Epidermal melanocyte (primary cell): ENCODE data around the gene CDADC1.

Source experiments
- DNase-seq: peaks from one replicate; pipeline ENCODE4 v3.0.0; 2011; ENCODE audit warnings: low spot score; ENCODE audit not compliant: insufficient read length

Gene CDADC1

GRCh38 chr13:49247643-49248621, at the start of gene CDADC1:
TSS of gene CDADC1 (plus strand) at chr13:49247925. CDS start at chr13:49248038, 113 bp downstream.
- peak; percentile 94 for DNase-seq

GRCh38 chr13:49206641-49207040, 41.1 kb upstream of the CDADC1 start:
- DNase-seq, result no peak

DNA sequence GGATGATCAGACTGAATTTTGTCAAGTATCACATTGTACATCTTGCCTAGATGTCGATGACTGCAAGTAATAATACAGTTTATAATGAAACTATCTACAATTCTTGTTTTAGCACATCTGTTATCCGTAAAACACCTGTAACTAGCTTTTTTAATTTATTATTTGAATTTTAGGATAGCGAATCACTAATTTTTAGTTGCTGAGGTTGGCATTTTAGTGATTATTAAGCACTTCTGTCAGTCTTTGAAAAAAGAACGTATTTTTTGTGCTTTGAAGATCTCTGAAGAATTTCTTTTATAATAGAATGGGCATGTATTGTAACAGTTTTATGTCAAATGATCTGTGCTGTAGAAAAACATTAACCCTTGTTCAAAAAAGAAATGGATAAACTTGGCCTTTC, 39.1 kb upstream of the CDADC1 start:
- DNase-seq, result no peak

DNA sequence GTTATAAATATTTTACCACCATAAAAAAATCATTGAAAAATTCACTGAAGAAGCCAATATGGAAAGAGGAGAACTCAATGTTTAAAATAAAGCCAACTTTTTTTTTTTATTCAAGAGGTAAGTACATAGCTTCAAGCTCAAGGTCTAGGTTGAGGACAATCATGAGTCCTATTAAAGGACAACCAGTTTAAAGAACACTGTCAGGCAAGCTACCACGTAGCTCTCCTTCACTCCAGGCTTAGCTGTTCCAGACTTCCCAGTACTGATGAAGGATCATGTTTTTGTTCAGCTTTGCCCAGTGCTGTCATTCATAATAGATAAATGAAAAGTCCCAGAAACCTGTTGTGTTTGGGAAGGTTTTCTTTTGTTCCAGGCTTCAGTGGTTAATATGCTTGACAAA, 37.6 kb upstream of the CDADC1 start:
- no peak for DNase-seq

- no peak for DNase-seq
These were observed 37.1 kb upstream of the CDADC1 start for GRCh38 chr13:49210669-49211068.

- DNase-seq, result no peak
These were observed 34.2 kb upstream of the CDADC1 start for GRCh38 chr13:49213539-49213938.

DNA sequence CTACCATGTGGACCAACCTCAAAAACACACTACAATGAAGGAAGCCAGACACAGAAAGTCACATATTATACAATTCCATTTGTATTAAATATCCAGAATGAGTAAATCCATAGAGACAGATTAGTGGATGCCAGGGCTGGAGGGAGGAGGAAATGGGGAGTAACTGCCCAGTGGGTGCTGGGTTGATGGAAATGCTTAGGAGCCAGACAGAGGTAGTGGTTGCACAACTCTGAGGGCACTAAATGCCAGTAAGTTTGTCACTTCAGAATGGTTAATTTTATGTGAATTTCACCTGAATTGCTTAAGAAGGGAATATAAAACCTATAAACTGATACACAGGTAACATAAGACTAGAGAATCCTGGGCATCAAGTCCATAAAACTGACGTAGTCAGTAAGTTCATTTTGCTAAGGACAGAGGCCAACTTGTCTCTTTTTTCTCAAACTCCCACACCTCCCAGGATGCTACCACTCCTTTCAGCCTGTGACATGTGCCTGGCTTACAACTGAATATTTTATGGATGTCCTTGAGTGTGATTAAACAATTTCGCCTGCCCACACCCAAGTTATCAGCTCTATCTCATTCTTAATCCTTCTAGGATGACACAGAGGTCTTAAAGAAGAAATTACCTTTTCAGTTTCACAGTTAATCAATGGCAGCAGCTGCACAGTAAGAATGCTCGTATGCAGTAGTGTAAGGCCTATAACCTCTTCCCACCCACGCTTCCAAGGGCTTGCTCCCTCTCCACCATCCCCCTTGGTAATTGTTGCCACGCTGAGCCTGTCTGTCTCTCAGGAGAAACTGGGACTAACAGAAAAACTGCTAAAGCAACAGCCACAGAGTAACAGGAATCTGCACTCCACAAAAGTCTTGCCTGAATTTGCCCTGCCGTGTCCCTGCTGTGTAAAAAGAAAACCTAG, 33.5 kb upstream of the CDADC1 start:
- DNase-seq, result no peak

DNA sequence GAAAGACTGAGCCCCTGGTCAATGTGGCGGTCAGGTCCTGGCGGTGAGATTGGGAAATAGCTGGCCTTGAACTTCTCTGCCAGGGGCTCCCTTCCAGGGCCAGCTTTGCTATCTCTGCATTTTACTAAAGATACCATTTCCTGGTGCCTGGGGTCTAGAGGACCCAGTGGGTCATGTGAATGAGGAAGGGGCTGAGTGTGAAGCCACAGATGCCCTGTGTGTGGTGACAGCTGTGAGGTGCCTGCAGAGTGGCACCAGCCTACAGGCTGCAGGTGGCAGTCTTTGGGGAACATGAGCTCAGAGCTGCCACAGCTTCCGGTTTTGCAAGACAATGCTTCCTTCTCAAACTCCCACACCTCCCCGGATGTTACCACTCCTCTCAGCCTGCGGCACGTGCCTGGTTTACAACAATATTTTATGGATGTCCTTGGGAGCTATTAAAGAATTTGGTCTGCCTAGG, 32.8 kb upstream of the CDADC1 start:
- no peak for DNase-seq

- no peak for DNase-seq
These were observed 31.4 kb upstream of the CDADC1 start for GRCh38 chr13:49216334-49216733.

DNA sequence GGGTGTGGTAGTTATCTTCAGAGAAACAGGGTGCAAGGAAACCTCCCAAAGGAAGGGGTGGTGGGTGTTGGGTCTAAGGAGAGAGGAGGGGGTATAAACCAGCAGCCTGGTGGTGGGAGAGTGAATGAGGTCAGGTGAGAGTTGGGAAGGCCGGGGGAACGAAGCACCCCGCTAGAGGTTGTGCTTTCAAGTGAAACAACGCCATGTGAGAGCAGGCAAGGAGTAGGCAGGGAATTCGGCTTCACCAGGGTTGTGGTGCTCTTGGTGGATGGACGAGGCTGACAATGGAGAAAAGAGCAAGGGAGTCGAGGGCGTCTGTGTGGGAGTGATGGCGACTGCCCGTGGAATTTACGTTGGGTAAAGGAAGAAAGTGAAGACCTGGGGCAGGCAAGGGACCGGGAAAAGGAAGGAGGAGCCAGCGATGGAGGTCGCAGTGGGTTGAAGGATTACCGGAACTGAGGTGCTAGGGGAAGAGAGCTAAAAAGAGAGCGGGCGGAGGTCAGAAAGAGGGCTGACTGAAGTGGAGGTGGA, 29.7 kb upstream of the CDADC1 start:
- DNase-seq, result no peak

- no peak for DNase-seq
These were observed 29.2 kb upstream of the CDADC1 start for GRCh38 chr13:49218493-49219051.

DNA sequence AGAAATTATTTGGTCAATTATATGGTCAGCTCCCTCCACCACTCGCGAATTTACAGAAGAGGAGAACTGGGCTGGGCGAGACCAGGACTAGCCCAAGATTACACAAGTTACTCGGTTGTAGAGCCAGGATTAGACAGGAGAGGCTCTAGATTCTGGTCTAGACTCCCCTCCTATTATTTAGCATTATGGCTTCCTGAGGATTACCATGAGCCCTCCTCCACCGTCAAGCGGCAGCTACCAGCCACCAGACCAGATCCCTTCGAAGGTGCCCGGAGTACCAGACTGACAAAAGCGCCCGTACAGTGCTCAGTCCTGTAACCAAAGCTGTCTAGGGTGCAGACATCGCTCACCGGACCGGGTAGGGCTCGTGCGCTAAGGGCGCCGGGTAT, 28.1 kb upstream of the CDADC1 start:
- no peak for DNase-seq

DNA sequence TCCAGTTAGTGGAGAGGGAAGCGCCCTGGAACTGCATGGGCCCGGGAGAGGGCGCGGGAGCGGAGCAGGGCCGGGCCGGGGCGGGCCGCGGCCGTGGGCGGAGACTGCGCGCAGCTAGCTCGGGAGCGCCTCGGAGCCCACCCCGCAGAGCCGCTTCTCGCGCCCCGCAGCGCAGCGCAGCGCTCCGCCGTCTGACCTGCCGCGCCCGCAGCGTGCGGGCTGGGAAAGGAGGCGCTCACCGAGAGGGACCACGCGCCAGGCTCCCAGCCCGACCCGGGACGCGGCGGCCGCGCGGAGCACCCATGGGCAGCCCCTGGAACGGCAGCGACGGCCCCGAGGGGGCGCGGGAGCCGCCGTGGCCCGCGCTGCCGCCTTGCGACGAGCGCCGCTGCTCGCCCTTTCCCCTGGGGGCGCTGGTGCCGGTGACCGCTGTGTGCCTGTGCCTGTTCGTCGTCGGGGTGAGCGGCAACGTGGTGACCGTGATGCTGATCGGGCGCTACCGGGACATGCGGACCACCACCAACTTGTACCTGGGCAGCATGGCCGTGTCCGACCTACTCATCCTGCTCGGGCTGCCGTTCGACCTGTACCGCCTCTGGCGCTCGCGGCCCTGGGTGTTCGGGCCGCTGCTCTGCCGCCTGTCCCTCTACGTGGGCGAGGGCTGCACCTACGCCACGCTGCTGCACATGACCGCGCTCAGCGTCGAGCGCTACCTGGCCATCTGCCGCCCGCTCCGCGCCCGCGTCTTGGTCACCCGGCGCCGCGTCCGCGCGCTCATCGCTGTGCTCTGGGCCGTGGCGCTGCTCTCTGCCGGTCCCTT, 27.5 kb upstream of the CDADC1 start, which contains the start of gene MLNR:
TSS of gene MLNR (plus strand) at position 303 of the 820 bp plus-strand sequence. CDS start at position 303, 0 bp downstream.
- no peak for DNase-seq

GRCh38 chr13:49220856-49221589, 26.7 kb upstream of the CDADC1 start:
- DNase-seq, result no peak

DNA sequence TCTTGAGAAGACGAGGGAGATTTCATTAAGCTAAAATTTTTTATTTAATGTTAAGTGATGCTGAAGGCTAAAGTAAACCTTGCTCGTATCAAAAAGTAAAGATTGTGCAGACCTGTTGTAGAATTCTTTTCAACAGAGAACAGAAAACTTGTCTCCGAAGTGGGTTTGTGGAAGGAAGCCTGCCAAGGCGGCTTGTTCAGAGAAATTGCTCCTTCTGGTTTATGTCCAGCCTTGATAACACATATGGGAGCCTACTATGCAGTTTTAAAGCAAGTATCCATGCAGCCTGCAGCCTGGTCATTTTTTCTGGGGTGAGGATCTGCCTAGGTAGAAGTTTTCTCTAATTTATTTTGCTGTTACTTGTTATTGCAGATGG, 26.1 kb upstream of the CDADC1 start:
- no peak for DNase-seq

GRCh38 chr13:49225223-49226042, 22.3 kb upstream of the CDADC1 start:
- no peak for DNase-seq

- DNase-seq, result no peak
These were observed 21.1 kb upstream of the CDADC1 start for GRCh38 chr13:49226613-49227012.

GRCh38 chr13:49234741-49235140, 13.0 kb upstream of the CDADC1 start:
- DNase-seq, result no peak
